GM21528 (cell line): ENCODE results near the gene PPT1.
"Not testable (repeated sequence)": the region's sequence is repeated elsewhere in the genome, so short reads cannot be mapped to it uniquely, and the experiment has no call there.

ENCODE experiments used
- ATAC-seq: cut with Tn5 transposase; IDR thresholded peaks from one replicate; pipeline ENCODE4 v1.9.1; 2021; ENCODE audit warnings: mild to moderate bottlenecking, moderate library complexity; ENCODE audit not compliant: unreplicated experiment, low FRiP score

PPT1 gene

GRCh38 chr1:40092706-40093639 is 4.1 kb downstream of the PPT1 start:
- no peak for ATAC-seq

- ATAC-seq = no peak
Measured at GRCh38 chr1:40092241-40092640, 4.8 kb downstream of the PPT1 start.

GRCh38 chr1:40090652-40091355 is 6.2 kb downstream of the PPT1 start:
- ATAC-seq = no peak

- ATAC-seq = not testable (repeated sequence)
Measured at GRCh38 chr1:40084750-40085149, 12.3 kb downstream of the PPT1 start.

- no peak for ATAC-seq
Measured at GRCh38 chr1:40081871-40082270, 15.2 kb downstream of the PPT1 start.

- ATAC-seq = no peak
Measured at GRCh38 chr1:40079774-40080400, 17.2 kb downstream of the PPT1 start.

- no peak for ATAC-seq
Measured at GRCh38 chr1:40078512-40079333, 18.3 kb downstream of the PPT1 start.

GRCh38 chr1:40076895-40077312 is 20.1 kb downstream of the PPT1 start:
- no peak for ATAC-seq

GRCh38 chr1:40075266-40075665 is 21.8 kb downstream of the PPT1 start:
- no peak for ATAC-seq

GRCh38 chr1:40073062-40073461 is 24.0 kb downstream of the PPT1 start:
- no peak for ATAC-seq

- no peak for ATAC-seq
Measured at GRCh38 chr1:40072142-40072541, 24.9 kb downstream of the PPT1 start.

GRCh38 chr1:40067851-40068250 is 29.2 kb downstream of the PPT1 start:
- ATAC-seq = no peak

- ATAC-seq = no peak
Measured at GRCh38 chr1:40067023-40067422, 30.0 kb downstream of the PPT1 start.

- ATAC-seq = peak; percentile 82
Measured at GRCh38 chr1:40064797-40065499, 32.1 kb downstream of the PPT1 start.

- ATAC-seq = no peak
Measured at GRCh38 chr1:40059960-40060750, 36.9 kb downstream of the PPT1 start.

GRCh38 chr1:40059338-40059959 is 37.6 kb downstream of the PPT1 start:
- ATAC-seq = peak; percentile 37

- ATAC-seq = no peak
Measured at GRCh38 chr1:40058453-40059337, 38.4 kb downstream of the PPT1 start.

- no peak for ATAC-seq
Measured at GRCh38 chr1:40058097-40058452, 39.0 kb downstream of the PPT1 start.
